Measurements from ENCODE around the gene SH3PXD2B.
"Not testable (repeated sequence)": the region's sequence is repeated elsewhere in the genome, so short reads cannot be mapped to it uniquely, and the experiment has no call there.

The SH3PXD2B gene

GRCh38 chr5:172398645-172399044 lies 55.7 kb downstream of the SH3PXD2B start:
- not testable (repeated sequence) for DNase-seq

GRCh38 chr5:172396994-172397393 lies 57.3 kb downstream of the SH3PXD2B start:
- DNase-seq, result not testable (repeated sequence)

GRCh38 chr5:172396220-172396619 lies 58.1 kb downstream of the SH3PXD2B start:
- no peak for DNase-seq

GRCh38 chr5:172395483-172395882 lies 58.8 kb downstream of the SH3PXD2B start:
- DNase-seq, result no peak

GRCh38 chr5:172389578-172390112 lies 64.7 kb downstream of the SH3PXD2B start:
- no peak for DNase-seq

GRCh38 chr5:172388246-172388733 lies 66.0 kb downstream of the SH3PXD2B start:
- no peak for DNase-seq

- no peak for DNase-seq
These were observed 68.6 kb downstream of the SH3PXD2B start for GRCh38 chr5:172385707-172386106.

- no peak for DNase-seq
These were observed 69.2 kb downstream of the SH3PXD2B start for GRCh38 chr5:172385010-172385563.

- no peak for DNase-seq
These were observed 71.0 kb downstream of the SH3PXD2B start for GRCh38 chr5:172383191-172383802.

- no peak for DNase-seq
These were observed 73.2 kb downstream of the SH3PXD2B start for GRCh38 chr5:172380987-172381643.

GRCh38 chr5:172380301-172380986 lies 73.9 kb downstream of the SH3PXD2B start:
- DNase-seq, result no peak

- DNase-seq, result no peak
These were observed 74.8 kb downstream of the SH3PXD2B start for GRCh38 chr5:172379481-172379880.

GRCh38 chr5:172377856-172378255 lies 76.5 kb downstream of the SH3PXD2B start:
- DNase-seq, result no peak

- DNase-seq, result no peak
These were observed 76.9 kb downstream of the SH3PXD2B start for GRCh38 chr5:172377438-172377837.

- no peak for DNase-seq
These were observed 79.5 kb downstream of the SH3PXD2B start for GRCh38 chr5:172374783-172375182.

GRCh38 chr5:172373680-172374079 lies 80.6 kb downstream of the SH3PXD2B start:
- no peak for DNase-seq

- no peak for DNase-seq
These were observed 82.6 kb downstream of the SH3PXD2B start for GRCh38 chr5:172371684-172372083.

GRCh38 chr5:172370648-172371545 lies 83.4 kb downstream of the SH3PXD2B start:
- DNase-seq, result no peak

GRCh38 chr5:172370237-172370640 lies 84.1 kb downstream of the SH3PXD2B start:
- no peak for DNase-seq

GRCh38 chr5:172368699-172369098 lies 85.6 kb downstream of the SH3PXD2B start:
- DNase-seq, result not testable (repeated sequence)

- no peak for DNase-seq
These were observed 88.2 kb downstream of the SH3PXD2B start for GRCh38 chr5:172365948-172366608.

GRCh38 chr5:172364773-172365172 lies 89.6 kb downstream of the SH3PXD2B start:
- DNase-seq, result no peak
